Coronary artery (tissue), 2 donors: Measurements from ENCODE around the gene CEACAM20.

Source experiments
- DNase-seq: peaks from one replicate; pipeline ENCODE4 v3.0.0-alpha.2; 2017; ENCODE audit warnings: low spot score
- H3K27ac ChIP-seq, 2 donors: fragments of 200-600 bp; sonication (generic); one replicate each; pipeline ENCODE4 v1.5.1; 2016 to 2019
- H3K4me3 ChIP-seq: fragments of 200-600 bp; sonication (generic); 2 replicates; pipeline ENCODE4 v1.5.1; 2016; ENCODE audit warnings: mild to moderate bottlenecking, moderate library complexity
- TF ChIP-seq, protein P1 (sequence below): fragments of 200-600 bp; sonication (generic); IDR thresholded peaks from one replicate; pipeline ENCODE4 v1.5.1; 2019; ENCODE audit warnings: antibody characterized with exemption

The CEACAM20 gene

DNA sequence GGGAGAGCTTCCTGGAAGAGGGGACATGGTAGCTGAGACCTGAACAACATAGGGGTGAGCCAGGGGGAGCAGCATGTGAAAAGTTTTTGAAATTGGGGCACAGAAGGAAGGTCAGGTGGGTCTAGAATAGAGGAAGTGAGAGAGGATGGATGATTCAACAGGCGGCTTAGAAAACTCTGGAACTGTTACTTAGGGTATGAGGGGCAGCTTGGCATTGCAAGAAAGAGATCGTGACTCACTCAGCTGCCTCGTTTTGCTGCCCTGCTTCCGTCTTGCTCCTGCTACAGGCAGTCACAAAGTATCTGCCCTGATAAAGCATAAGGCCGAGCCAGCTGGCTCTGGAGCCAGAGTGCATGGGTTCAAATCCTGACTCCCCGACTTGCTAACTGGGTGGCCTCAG, 1.3 kb upstream of the CEACAM20 start:
- TF ChIP-seq, protein P1, sequence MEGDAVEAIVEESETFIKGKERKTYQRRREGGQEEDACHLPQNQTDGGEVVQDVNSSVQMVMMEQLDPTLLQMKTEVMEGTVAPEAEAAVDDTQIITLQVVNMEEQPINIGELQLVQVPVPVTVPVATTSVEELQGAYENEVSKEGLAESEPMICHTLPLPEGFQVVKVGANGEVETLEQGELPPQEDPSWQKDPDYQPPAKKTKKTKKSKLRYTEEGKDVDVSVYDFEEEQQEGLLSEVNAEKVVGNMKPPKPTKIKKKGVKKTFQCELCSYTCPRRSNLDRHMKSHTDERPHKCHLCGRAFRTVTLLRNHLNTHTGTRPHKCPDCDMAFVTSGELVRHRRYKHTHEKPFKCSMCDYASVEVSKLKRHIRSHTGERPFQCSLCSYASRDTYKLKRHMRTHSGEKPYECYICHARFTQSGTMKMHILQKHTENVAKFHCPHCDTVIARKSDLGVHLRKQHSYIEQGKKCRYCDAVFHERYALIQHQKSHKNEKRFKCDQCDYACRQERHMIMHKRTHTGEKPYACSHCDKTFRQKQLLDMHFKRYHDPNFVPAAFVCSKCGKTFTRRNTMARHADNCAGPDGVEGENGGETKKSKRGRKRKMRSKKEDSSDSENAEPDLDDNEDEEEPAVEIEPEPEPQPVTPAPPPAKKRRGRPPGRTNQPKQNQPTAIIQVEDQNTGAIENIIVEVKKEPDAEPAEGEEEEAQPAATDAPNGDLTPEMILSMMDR: no peak
- Histone ChIP-seq H3K27ac (no peak overlapping the region), H3K4me3 (no peak overlapping the region)
- DNase-seq: no peak

DNA sequence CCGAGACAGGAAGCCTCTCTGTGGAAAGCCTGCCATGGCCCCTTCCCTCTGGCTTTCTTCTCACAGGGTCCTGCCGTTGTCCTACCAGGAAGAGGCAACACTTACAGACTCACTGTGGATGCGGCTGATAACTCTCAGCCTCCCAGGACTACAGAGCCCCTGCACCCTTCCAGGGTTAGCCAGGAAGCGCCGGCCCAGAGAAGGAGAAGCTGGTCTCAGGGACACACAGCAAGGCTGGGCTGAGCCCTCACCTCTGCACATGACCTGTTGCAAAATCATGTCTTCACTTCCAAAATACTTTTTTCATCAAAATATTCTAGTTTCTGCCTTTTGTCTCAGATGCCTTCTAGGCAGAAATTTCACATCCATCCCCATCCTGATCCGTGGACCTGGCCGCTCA, 1.9 kb downstream of the CEACAM20 start:
- DNase-seq: no peak
- no peak overlapping the region for H3K27ac ChIP-seq
- H3K4me3 ChIP-seq: no peak overlapping the region
- TF ChIP-seq, protein P1: no peak

DNA sequence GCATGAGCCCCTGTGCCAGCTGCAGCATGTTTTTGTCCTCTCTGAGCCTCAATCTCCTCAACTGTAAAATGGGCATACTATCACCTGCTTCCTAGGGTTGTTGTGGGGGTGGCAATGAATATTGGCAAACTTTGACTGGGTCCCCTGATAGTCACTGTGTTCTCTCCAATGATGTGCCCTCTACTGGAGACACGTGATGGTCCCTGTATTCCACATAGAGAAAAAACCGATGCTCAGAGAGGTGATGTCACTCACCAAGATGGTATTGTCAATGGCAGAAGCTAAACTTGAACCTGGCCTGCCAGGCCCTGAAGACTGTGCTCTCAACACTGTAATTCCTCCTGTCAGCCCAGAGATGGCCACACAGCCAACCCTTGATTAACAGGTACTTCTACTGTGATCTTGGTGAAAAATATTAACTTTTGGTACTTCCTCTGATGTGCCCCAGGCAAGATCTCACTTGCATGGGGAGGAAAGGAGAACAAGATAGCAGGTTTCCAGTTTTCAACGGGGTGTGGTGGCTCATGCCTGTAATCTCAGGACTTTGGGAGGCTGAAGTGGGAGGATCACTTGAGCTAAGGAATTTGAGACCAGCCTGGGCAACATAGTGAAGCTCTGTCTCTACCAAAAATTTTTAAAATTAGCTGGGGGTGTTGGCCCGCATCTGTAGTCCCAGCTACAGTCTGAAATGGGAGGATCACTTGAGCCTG, 3.6 kb downstream of the CEACAM20 start:
- no peak overlapping the region for H3K27ac ChIP-seq
- TF ChIP-seq, protein P1: no peak
- no peak overlapping the region for H3K4me3 ChIP-seq
- no peak for DNase-seq

DNA sequence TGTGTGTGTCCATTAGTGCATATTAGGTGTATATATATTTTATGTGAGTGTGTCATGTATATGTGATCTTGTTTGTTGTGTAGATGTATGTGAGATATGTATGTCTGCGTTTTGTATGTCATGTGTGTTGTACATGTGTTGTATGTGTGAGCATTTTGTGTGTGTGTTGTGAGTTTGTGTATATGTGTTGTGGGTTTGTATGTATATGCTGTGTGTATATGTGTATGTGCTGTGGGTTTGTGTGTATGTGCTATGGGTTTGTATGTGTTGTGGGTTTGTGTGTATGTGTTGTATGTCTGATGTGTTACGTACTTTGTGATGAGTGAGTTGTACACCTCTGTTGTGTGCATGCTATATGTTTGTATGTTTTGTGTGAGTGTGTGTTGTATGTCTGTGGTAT, 8.1 kb downstream of the CEACAM20 start:
- no peak overlapping the region for H3K27ac ChIP-seq
- no peak for DNase-seq
- H3K4me3 ChIP-seq: no peak overlapping the region
- TF ChIP-seq, protein P1: no peak

DNA sequence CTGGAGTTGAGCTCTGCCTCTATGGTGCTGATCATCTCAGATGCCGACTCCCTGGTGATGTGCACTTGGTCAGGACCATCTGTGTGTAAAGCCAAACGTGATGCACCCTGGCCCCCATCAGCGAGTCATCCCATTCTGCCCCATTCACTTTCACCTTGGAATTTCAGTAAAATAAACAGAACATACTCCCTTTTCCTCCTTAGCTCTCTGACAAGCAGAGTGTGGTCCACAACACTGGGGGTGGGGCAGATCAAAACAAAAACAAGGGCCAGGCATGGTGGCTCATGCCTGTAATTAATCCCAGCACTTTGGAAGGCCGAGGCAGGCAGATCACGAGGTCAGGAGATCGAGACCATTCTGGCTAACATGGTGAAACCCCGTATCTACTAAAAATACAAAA, 12.3 kb downstream of the CEACAM20 start:
- Histone ChIP-seq H3K4me3 (no peak overlapping the region), H3K27ac (no peak overlapping the region)
- DNase-seq: no peak
- TF ChIP-seq, protein P1: no peak

DNA sequence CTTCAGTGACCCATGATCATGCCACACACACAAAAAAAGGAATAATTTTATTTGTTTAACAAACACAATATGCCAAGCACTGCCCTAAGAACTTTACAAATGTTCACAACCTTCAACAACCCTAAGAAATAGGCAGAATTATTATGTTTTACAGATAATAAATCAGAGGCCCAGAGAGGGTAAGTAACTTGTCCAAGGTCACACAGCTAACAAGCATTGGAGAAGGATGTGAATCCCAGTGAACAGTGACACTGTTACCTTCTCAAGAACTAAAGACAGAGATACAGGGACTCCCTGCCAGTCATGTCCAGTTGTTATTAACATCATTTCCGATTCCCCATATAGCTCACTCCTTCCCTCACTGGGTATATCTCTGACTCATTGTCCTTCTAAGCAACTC, 13.6 kb downstream of the CEACAM20 start:
- no peak overlapping the region for H3K4me3 ChIP-seq
- TF ChIP-seq, protein P1: no peak
- no peak overlapping the region for H3K27ac ChIP-seq
- no peak for DNase-seq

DNA sequence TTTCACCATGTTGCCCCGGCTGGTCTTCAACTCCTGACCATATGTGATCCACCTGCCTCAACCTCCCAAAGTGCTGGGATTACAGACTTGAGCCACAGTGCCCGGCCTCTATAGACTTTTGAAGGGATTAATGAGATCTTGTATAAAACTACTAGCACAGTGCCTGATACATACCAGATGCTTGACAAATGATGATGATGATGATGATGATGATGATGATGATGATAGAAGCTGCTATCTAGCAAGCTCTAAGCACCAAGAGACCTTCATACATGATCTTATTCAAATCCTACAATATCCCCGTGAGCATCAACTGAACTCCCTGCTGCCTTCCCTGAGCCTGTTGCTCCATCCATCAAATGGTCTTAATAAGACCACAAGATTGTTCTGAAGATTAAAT, 14.4 kb downstream of the CEACAM20 start:
- DNase-seq: no peak
- no peak overlapping the region for H3K4me3 ChIP-seq
- TF ChIP-seq, protein P1: no peak
- H3K27ac ChIP-seq: no peak overlapping the region
